H9 (cell line): ENCODE measurements around the gene CWC27. TPM values are rescaled to one million over a fixed set of nuclear protein-coding genes. Genes with fewer than 3 reads are reported as not detected.

Experiments used
- DNase-seq: peaks from one replicate; pipeline ENCODE4 v3.0.0-alpha.2; 2017
- H2AFZ ChIP-seq: one replicate; pipeline ENCODE4 v1.6.1; 2013; ENCODE audit warnings: mild to moderate bottlenecking, low read length, control low read depth, moderate library complexity
- H2AK5ac ChIP-seq: 2 replicates; pipeline ENCODE4 v1.6.1; 2013; ENCODE audit warnings: low read length, control low read depth, mixed read lengths; ENCODE audit not compliant: insufficient read length
- H2BK120ac ChIP-seq: one replicate; pipeline ENCODE4 v1.6.1; 2013; ENCODE audit warnings: low read depth, mild to moderate bottlenecking, low read length, control low read depth, inconsistent platforms; ENCODE audit not compliant: poor library complexity, severe bottlenecking
- H2BK12ac ChIP-seq: 2 replicates; pipeline ENCODE4 v1.6.1; 2013; ENCODE audit warnings: low read length, control low read depth, mixed read lengths, low read depth; ENCODE audit not compliant: insufficient read length
- H2BK15ac ChIP-seq: 2 replicates; pipeline ENCODE4 v1.6.1; 2013; ENCODE audit warnings: low read depth, low read length, control low read depth
- H2BK20ac ChIP-seq: one replicate; pipeline ENCODE4 v1.6.1; 2013; ENCODE audit warnings: low read depth, mild to moderate bottlenecking, low read length, control low read depth, inconsistent platforms; ENCODE audit not compliant: poor library complexity, severe bottlenecking
- H2BK5ac ChIP-seq: 2 replicates; pipeline ENCODE4 v1.6.1; 2013; ENCODE audit warnings: low read length, control low read depth, mixed read lengths; ENCODE audit not compliant: insufficient read length
- H3K14ac ChIP-seq: 2 replicates; pipeline ENCODE4 v1.6.1; 2013; ENCODE audit warnings: low read length, control low read depth; ENCODE audit not compliant: insufficient read depth
- H3K18ac ChIP-seq: 2 replicates; pipeline ENCODE4 v1.6.1; 2013; ENCODE audit warnings: low read depth, mild to moderate bottlenecking, mixed read lengths, low read length, control low read depth; ENCODE audit not compliant: insufficient read length
- H3K23ac ChIP-seq: 2 replicates; pipeline ENCODE4 v1.6.1; 2013; ENCODE audit warnings: low read length, control low read depth, mixed read lengths, low read depth; ENCODE audit not compliant: insufficient read length
- H3K23me2 ChIP-seq: 2 replicates; pipeline ENCODE4 v1.6.1; 2013; ENCODE audit warnings: low read depth, mild to moderate bottlenecking, mixed read lengths, low read length, control low read depth; ENCODE audit not compliant: insufficient read length, poor library complexity, severe bottlenecking
- H3K27ac ChIP-seq: 2 replicates; pipeline ENCODE4 v1.5.1; 2013; ENCODE audit warnings: low read length, control low read depth, mixed read lengths, low read depth; ENCODE audit not compliant: insufficient read length
- H3K27me3 ChIP-seq: 2 replicates; pipeline ENCODE4 v1.6.1; 2013; ENCODE audit warnings: low read length, control low read depth, inconsistent platforms; ENCODE audit not compliant: insufficient read depth
- H3K4ac ChIP-seq: 2 replicates; pipeline ENCODE4 v1.6.1; 2013; ENCODE audit warnings: low read depth, mild to moderate bottlenecking, control low read depth, inconsistent platforms, low read length, moderate library complexity
- H3K4me1 ChIP-seq: 2 replicates; pipeline ENCODE4 v1.6.1; 2013; ENCODE audit warnings: low read length, control low read depth, inconsistent platforms; ENCODE audit not compliant: insufficient read depth
- H3K4me2 ChIP-seq: 2 replicates; pipeline ENCODE4 v1.6.1; 2013; ENCODE audit warnings: low read length, control low read depth, mixed read lengths; ENCODE audit not compliant: insufficient read length, insufficient read depth
- H3K56ac ChIP-seq: 2 replicates; pipeline ENCODE4 v1.6.1; 2013; ENCODE audit warnings: low read depth, mild to moderate bottlenecking, mixed read lengths, low read length, control low read depth; ENCODE audit not compliant: insufficient read length
- H3K79me1 ChIP-seq: 2 replicates; pipeline ENCODE4 v1.6.1; 2013; ENCODE audit warnings: low read depth, mild to moderate bottlenecking, moderate library complexity, low read length, control low read depth, inconsistent platforms; ENCODE audit not compliant: insufficient read depth, poor library complexity, severe bottlenecking
- H3K79me2 ChIP-seq: 2 replicates; pipeline ENCODE4 v1.6.1; 2013; ENCODE audit warnings: low read length, control low read depth, inconsistent platforms; ENCODE audit not compliant: insufficient read depth
- H3K9ac ChIP-seq: 2 replicates; pipeline ENCODE4 v1.6.1; 2013; ENCODE audit warnings: low read length, control low read depth, mixed read lengths; ENCODE audit not compliant: insufficient read length; ENCODE audit errors: extremely low read depth
- H3K9me3 ChIP-seq: one replicate; pipeline ENCODE4 v1.6.1; 2013; ENCODE audit warnings: low read depth, low read length, inconsistent platforms; ENCODE audit not compliant: control insufficient read depth
- H3T11ph ChIP-seq: one replicate; pipeline ENCODE4 v1.6.1; 2013; ENCODE audit warnings: mild to moderate bottlenecking, low read length, control low read depth, inconsistent platforms
- H4K20me1 ChIP-seq: one replicate; pipeline ENCODE4 v1.6.1; 2013; ENCODE audit not compliant: control insufficient read depth, insufficient read length, insufficient read depth
- H4K5ac ChIP-seq: 2 replicates; pipeline ENCODE4 v1.6.1; 2013; ENCODE audit warnings: low read depth, mild to moderate bottlenecking, mixed read lengths, low read length, control low read depth; ENCODE audit not compliant: insufficient read length
- H4K8ac ChIP-seq: replicated peaks from 2 replicates; pipeline ENCODE4 v1.6.1; 2013; ENCODE audit warnings: low read length, control low read depth, mixed read lengths, low read depth; ENCODE audit not compliant: insufficient read length
- H4K91ac ChIP-seq: 2 replicates; pipeline ENCODE4 v1.6.1; 2013; ENCODE audit warnings: low read depth, mild to moderate bottlenecking, moderate library complexity, mixed read lengths, low read length, control low read depth; ENCODE audit not compliant: insufficient read length
- H3K27ac Mint-ChIP-seq, 3 experiments: 2 replicates in 2 of 3; 3 replicates in 1 of 3; pipeline ENCODE4 v1.8.0; 2020 to 2021; ENCODE audit warnings: mixed read lengths in 3 of 3, mild to moderate bottlenecking in 1 of 3, moderate library complexity in 1 of 3
- H3K27me3 Mint-ChIP-seq: 2 replicates; pipeline ENCODE4 v1.8.0; 2021; ENCODE audit warnings: low read depth, mild to moderate bottlenecking, moderate library complexity, mixed read lengths
- H3K36me3 Mint-ChIP-seq, 3 experiments: 2 replicates in 2 of 3; 3 replicates in 1 of 3; pipeline ENCODE4 v1.8.0; 2020 to 2021; ENCODE audit warnings: low read depth in 3 of 3, mixed read lengths in 3 of 3; ENCODE audit not compliant: insufficient read depth in 1 of 3
- H3K4me1 Mint-ChIP-seq, 2 experiments: 2 replicates each; pipeline ENCODE4 v1.8.0; 2020; ENCODE audit warnings: mixed read lengths in 2 of 2
- H3K4me3 Mint-ChIP-seq, 2 experiments: 2 replicates in 1 of 2; 3 replicates in 1 of 2; pipeline ENCODE4 v1.8.0; 2020 to 2021; ENCODE audit warnings: mild to moderate bottlenecking in 2 of 2, mixed read lengths in 2 of 2, moderate library complexity in 1 of 2
- H3K9me3 Mint-ChIP-seq, 2 experiments: 2 replicates in 1 of 2; 3 replicates in 1 of 2; pipeline ENCODE4 v1.8.0; 2020; ENCODE audit warnings: mild to moderate bottlenecking in 2 of 2, mixed read lengths in 2 of 2, moderate library complexity in 1 of 2
- CTCF ChIP-seq: fragments of 200-600 bp; sonication (generic); conservative IDR thresholded peaks from 3 replicates; pipeline ENCODE4 v1.8.0; 2021; ENCODE audit warnings: antibody characterized with exemption, mild to moderate bottlenecking
- WGBS: extraction: QIAGEN DNeasy Blood & Tissue Kit; methylation state at CpG from one replicate; pipeline ENCODE4 v1.1.7; 2013; ENCODE audit warnings: missing lambda C conversion rate, low lambda C conversion rate, mixed read lengths; ENCODE audit not compliant: insufficient read length; ENCODE audit errors: extremely low coverage; 5-methylcytosine and 5-hydroxymethylcytosine counted together
- total RNA-seq: library from RNA; stranded (reverse); gene quantifications from 2 replicates; pipeline ENCODE4 v1.2.1, GENCODE V29; 2021

The CWC27 gene
- total RNA-seq, 1 experiment from 2014 or later: 41.9 TPM

- H4K5ac ChIP-seq: no peak overlapping the region
- no peak overlapping the region for H3K18ac ChIP-seq
- no peaks in the 10 kb centered on the region for H3K27me3 ChIP-seq
- no peaks in the 10 kb centered on the region for H3K4me1 ChIP-seq
- no peaks in the 10 kb centered on the region for H3K9me3 ChIP-seq
- no peak overlapping the region for H2BK120ac ChIP-seq
- H3K27ac Mint-ChIP-seq: peak overlapping the region; percentile 19 to 59 (median 48); a peak in 5 of 7 replicates
- peaks cover 4% of the 10 kb centered on the region; the same call in 1 of the 2 replicates for H3K27me3 Mint-ChIP-seq
- no CpG with 5 or more reads among the region's 17 CpGs for WGBS
- no peak overlapping the region for H3K4ac ChIP-seq
- no peak overlapping the region for H3K23ac ChIP-seq
- H4K20me1 ChIP-seq: no peaks in the 10 kb centered on the region
- H2AFZ ChIP-seq: no peak overlapping the region
- no peak overlapping the region for H2BK15ac ChIP-seq
- TF ChIP-seq CTCF: no peak
- no peaks in the 10 kb centered on the region for H3K79me1 ChIP-seq
- H3K36me3 Mint-ChIP-seq: peaks cover 0 to 8% (median 7%) of the 10 kb centered on the region in 3 experiments; a peak in 4 of 7 replicates
- no peak overlapping the region; a peak in 2 of 5 replicates for H3K4me3 Mint-ChIP-seq
- no peak overlapping the region for H3K4me2 ChIP-seq
- H4K91ac ChIP-seq: no peak overlapping the region
- H3K9me3 Mint-ChIP-seq: peaks cover 0 to 3% of the 10 kb centered on the region in 2 experiments; a peak in 3 of 5 replicates
- no peak overlapping the region for H3K9ac ChIP-seq
- no peak overlapping the region for H3T11ph ChIP-seq
- H2AK5ac ChIP-seq: no peak overlapping the region
- H3K56ac ChIP-seq: no peak overlapping the region
- H3K14ac ChIP-seq: no peak overlapping the region; the same call in 1 of the 2 replicates
- no peaks in the 10 kb centered on the region for H3K79me2 ChIP-seq
- no peak overlapping the region for H2BK5ac ChIP-seq
- no peak overlapping the region for H2BK20ac ChIP-seq
- no peaks in the 10 kb centered on the region for H3K23me2 ChIP-seq
- H3K27ac ChIP-seq: no peak overlapping the region
- peaks cover 19 to 21% of the 10 kb centered on the region in 2 experiments for H3K4me1 Mint-ChIP-seq
- H2BK12ac ChIP-seq: no peak overlapping the region
- DNase-seq: peak; percentile 55
- H4K8ac ChIP-seq: no peak overlapping the region
Measured at GRCh38 chr5:64939772-64940510, 171.2 kb downstream of the CWC27 start.
